NCI-H1417 (cell line): ENCODE results near the gene WNT3.

ENCODE experiments used
- DNase-seq, 3 experiments: peaks; one replicate each; lab custom pipeline; 2025; lab: John Stamatoyannopoulos, UW

The WNT3 gene

DNA sequence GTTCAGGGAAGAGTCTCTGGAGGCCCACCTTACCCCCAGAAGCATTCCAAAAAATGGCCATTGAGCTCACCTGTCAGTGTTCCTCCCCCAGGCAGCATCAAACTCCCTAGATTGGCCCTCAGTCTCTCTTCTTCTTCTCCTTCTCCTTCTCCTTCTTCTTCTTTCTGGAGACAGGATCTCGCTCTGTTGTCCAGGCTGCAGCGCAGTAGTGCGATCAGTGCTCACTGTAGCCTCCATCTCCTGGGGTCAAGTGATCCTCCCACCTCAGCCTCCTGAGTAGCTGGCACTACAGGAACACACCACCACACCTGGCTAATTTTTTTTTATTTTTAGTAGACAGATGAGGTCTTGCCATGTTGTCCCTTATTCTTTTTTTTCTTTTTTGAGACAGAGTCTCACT, 16.4 kb upstream of the WNT3 start:
- DNase-seq: no peak

DNA sequence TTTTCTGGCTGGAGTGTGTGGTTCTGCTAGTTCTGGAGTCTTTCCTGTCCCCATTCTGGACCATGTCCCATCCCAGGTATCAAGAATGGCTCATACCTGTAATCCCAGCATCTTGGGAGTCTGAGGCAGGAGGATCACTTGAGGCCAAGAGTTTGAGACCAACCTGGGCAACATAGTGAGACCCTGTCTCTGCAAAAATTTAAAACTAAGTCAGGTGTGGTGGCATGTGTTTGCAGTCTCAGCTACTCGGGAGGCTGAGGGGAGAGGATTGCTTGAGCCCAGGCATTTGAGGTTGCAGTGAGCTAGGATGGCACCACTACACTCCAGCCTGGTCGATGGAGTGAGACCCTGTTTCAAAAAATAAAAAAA, 15.3 kb upstream of the WNT3 start:
- no peak for DNase-seq

DNA sequence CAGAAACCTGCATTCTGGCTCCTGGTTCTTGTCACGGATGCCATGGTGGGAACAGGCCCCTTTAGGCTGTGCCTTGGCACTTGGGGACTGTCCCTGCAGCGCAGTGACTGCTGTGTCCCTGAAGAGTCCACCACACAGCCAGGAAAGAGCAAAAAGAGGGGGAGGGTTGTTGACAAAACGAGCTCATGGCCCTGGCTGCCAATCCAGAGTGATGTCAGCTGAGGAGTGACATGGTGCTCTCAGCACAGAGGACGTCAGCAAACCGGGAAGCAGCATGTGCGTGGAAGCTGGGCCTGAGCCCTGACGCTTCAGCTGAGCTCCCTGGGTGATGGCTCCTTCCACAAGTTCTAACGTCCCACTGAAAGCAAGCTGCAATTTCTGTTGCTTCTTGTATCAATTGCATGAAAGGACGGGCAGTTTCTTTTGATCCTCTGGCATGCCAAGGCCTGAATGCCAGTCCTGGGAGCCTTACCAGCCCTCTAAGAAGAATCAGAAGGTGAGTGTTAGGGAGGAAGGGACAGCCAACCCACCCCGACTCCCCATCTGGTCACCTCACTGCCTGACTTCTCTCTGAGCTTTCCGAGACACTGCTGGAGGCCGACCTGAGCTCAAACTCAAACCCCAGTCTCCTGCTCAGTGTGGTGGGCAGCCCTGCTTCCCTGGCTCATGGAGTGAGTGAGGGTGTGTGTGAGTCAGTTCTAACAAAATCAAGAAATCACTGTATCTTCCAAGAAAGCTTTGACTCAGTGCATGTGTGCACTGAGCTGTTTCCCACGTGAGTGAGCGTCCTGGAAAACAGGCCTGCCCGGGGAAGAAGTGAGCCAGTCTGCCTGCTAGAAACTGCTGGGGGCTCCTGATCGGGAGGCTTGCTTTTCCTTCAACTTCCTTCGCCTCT, 14.7 kb upstream of the WNT3 start:
- peak in 2 of 3 experiments; percentile 13 to 53 for DNase-seq

DNA sequence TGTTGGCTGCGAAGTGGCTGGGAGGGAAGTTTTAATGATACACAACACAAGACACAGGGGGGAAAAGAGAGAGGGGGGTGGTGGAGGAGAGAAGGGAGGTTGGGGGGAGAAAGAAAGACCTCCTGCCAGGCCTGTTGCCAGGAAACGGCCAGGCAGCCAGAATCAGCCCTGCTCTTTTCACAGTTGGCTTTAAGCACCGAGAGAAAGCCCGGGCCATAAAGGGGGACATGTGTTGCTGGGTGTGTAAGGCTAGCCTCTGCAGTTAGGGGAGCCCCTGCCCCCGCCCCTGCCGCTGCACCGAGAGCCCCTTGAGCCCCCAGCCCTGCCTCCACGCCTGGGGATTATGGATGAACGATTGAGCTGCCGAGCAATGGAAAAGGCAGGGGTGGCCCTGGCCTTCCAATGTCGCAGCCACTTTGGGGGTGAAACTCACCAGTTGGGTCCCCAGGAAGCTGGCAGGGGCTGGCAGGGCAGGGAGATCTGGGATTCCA, 13.9 kb upstream of the WNT3 start:
- DNase-seq: peak in 2 of 3 experiments; percentile 24 to 56

DNA sequence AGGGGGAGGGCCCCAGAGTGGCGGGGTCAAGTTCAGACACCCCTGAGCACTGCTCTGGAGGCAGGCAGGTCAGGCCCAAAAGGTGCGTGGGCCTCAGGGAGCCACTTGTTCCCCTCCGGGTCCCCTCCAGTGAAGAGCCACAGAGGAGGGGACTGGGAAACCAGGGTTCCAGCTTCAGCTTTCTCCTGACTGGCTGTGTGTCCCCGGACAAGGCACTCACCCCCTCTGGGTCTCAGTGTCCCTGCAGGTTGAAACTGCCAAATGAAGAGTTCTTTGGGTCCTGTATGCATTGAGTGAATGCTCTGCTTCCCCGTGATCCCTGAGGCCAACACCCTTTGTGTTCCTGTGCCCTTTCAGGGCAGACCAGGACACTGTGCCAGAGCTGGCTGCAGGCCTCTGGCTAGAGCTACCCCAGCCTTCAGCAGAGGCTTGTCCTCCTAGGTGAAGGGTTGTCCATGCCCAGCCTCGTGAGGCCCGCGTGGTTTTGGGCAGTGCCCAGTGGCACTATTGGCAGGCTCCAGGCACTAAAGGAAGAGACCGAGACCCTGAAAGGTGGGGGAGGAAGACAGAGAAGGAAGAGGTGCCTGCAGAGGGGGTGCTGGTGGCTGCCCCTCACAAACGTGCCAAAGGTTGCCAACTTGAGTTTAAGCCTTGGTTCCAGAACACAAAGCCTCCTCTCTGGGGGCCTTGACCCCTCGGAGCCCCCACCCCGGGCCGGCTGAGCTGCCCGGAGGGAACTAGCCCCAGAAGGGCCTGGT, 13.3 kb upstream of the WNT3 start:
- DNase-seq: no peak

DNA sequence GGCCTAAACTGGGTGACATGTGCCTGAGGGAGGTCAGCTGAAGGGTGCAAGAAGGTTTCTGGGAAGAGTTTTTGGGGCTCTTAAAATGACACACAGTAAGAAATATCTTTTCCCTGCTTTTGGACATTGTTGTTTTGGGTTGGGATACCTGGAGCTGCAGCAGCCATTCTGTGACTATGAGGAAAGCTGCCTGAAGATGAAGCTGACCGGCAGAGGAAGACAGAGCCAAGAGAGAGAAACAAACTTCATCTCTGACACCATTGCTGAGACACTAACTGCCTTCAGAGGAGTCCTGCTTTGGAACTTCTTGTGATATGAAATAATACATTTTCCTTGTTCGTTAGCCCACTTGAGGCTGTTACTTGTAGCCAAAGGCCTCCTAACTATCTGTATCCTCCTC, 8.8 kb upstream of the WNT3 start:
- no peak for DNase-seq

DNA sequence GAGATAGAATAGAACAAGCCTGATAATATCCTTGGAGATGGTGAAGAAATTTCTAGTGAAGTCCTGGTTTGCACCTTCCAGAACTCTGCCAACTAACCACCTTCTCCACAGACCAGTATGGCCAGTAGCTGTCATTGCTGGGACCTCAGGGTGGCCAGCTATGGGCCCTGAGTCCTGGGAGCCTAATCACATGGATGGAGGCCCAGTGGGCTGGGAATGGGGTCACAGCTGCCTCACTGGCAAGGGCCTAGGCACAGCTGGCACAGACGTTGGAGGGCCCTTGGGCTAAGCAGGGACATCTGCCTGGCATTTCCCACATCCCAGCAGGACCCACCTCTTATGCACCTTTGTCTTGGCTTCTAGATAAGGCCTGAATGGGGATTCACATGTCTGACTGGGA, 7.6 kb upstream of the WNT3 start:
- DNase-seq: no peak

DNA sequence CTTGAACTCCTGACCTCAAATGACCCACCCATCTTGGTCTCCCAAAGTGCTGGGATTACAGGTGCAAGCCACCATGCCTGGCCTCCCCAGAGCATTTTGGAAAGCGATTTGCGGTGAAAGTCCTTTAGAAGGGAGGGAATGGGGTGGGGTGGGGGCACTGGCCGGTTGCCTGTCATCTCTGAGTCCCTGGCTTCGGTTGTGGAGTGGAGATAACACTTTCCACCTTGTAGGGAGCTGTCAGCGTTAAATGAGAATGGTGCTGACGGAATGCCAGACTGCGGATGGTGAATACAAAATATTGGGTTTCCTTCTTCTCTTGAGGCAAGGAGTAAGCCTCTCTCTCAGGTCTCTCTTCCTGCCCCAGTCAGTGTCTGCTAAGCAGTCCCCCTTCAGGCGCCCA, 5.2 kb upstream of the WNT3 start:
- DNase-seq: no peak

DNA sequence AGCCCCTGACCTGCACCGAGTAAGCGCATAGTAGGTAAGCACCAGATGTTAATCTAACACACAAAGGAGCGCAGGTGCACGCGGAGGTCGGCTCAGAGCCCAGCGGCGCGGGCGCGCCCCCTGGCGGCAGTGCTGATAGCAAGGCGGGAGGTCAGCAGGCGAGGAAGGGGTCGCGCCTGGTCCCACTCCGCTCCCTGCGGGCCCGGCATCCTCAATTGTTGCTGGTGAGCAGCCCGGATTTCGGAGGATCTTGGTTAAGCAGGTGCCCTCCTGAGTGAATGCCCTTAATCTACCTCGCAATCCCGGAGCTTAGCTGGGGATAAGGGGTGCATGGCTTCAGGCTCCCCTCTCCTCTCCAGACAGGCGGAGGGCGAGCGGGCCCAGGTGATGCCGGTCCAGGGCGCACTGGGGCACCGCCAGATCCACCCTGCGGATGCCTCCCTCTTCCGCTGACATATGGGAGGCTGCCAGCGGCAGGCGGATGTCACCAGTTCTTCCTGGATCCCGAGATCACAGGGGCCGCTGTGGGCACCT, 4.0 kb upstream of the WNT3 start:
- no peak for DNase-seq

DNA sequence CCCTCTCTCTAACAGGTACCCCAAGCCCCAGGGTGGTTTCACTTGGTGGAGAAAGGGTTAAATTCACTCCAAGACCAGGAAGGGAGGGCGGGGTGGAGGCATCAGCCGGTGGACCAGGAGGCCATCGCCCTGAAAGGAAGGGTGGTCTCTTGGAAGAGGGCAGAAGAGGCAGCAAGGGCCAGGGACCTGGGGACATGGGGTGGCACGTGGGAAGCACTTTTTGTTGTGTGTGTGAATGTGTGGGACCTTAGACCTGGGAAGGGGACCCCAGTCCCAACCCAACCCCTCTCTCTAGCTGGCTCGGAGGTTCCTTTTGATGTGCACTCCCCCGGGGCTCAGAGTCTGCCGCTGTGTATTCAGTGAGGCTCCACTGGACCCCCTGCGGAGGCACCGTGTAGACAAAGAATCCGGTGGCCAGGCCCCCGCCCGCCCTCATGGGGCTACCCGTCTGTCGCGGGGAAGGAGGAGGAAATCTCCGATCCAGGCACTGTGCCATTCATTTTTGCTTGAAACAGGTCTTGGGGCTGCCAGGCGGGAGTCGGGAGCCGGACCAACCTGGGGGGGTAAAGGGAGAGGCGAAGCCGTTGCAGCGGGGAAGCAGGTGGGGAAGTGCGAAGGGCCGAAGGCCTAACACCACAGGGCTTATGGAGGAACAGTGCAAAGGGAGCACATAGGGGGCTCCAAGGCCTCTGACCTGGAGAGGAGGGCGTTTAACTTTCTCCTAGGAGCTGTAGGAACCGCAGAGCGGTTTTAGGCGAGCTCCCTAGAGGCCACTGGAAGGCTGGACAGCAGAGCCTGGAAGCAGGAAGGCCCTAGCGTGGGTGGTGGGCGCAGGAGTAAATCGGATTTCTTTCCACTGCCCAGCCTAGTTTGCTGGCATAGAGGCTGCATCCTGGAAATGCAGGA, 3.2 kb upstream of the WNT3 start:
- DNase-seq: no peak

DNA sequence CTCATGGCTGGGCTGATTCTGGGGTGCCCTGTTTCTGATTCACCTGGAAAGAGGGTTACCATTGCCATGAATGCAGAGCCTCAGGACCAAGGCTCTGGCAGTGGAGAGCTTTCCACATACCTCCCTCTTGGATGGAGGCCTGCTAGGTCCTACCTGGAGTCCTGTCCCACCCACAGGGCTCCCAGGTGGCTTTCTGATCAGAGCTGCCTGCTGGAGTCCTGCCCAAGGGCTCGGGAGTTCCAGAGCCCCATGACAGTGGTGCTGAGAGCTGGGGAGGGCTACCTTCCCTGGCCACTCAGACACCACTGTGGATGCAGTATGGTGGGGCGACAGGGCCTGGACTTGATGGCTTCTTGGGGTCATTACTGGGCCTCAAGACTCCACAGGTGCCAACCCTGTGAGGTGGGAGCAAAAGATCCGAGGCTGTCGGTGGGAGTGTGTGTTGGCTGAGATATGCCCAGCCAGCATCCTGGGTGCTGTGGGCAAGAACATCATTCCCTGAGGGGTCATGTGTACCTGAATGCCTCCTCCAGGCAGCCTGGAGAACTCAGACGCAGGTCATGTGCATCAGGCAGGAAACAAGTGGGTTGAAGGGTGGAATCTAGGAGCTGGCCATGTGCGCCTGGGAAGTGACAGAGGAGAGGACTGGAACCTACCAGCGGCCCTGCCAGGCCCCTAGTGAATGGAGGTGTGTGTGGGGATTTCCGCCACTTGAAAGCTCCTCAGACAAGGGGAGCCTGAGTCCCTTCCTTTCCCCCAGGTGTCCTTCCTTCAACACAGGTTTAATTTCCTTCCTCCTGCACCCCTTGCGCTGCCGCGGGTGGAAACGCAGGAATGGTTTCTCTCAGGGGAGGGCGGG, 2.3 kb upstream of the WNT3 start:
- DNase-seq: no peak

DNA sequence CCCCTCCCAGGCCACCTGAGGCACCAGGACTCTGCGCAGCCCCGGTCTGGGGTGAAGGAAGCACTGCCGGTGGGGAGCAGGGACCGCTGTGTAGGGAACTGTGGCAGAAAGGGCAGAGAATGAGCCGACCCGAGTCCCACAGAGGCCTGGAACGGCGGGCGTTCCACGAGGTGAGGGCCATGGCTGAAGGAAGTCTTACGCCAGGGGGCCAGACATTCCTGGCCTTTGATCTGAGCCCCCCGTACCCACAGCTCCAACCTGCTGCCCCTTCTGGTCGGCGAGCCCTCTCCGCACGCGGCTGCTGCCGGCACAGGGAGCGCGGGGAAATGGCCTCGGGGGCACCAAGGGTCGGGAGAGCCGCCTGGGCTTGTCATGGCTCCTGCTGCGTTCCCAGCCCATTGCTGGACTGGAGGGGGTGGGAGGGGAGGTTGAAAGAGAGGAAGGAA, 1.4 kb upstream of the WNT3 start:
- DNase-seq: no peak

DNA sequence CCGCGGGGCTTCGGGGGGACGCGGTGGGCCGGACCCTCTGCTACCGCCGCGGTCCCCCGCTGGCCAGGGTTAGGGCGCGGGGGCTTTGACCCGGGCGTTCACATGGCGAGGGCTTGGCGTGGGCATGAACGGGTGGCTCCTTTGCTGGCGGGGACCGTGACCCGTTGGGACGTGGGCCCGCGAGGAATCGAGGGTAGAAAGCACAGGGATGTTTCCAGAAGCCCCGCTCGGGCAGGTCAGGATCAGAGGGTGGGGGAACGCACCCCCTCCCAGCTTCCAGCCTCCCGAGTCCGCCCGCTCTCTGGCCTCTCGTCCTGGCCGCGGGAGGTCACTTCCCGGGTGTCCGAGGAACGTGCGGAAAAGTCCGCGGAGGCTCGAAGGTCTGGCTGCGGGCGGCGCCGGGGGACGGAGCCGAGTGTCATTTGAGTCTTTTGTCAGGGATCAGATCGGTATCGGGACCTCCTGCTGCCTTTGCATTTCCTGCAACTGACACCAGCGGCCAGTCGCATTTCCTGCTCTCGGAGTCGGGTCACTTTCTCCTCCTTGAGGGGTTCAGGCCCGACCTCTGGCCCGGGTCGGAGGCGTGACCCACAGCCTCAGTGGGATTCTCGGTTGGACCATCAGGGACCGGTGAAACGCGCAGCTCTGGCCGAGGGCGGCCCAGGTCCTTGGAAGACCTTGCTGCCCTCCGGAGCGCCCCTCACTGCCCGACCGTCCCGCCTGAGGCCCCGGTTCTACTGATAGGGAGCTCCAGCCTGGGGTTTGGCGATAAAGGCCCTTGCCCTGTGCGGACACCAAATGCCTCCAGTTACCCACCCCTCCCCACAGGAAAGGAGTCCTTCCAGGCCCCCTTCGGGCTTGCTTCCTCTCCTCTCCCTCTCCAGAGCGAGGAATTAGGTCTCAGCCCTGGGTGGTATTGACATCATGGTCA, 702 bp upstream of the WNT3 start:
- DNase-seq: peak in 2 of 3 experiments; percentile 16 to 38

DNA sequence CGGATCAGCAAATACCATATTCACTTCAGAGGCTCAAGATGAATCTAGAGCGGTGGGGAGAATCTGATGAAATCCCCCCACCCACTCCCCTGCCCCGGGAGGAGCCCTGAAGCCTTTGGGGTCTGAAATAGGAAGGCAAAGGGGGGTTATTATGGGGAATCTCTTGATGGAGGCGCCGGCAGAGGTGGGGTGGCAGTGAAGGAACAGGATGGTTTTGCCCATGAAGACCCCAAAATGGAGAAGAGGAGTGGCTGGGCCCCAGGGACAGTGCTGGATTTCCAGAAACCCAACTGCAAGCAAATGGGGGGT, 637 bp downstream of the WNT3 start:
- DNase-seq: no peak

DNA sequence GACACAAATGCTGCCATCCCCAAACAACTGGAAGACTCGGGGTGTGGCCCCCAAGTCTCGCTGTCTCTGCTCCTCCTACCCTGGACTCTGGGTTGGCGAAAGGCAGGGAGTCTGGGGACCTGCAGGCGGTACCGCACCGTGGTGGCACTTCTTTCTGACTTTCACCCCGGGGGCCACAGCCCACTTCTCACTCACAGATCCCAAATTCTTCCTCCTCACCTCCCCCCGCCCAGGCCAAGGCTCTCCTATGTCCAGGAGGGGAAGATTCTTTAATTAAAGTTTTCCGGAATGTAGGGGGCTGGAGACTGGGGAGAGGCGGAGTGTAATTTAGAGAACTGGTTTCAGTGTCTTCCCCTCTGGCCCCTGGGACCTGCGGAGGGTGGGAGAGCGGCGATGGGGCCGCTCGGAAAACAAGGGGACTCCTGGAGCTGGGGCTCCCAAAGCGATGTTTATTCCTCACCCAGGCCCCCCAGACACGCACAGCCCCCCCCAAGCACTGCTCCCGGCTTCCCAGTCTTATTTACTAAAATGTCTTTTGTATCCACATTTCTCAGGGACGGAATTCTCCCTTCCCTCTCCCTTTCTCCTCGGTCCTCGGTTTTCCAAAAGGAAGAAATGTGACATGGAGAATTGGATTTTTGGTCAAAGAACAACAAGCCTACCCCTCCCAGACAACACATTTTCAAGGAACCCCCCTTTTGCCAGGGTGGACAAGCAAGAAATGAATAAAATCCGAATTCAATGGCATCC, 1.2 kb downstream of the WNT3 start:
- no peak for DNase-seq

DNA sequence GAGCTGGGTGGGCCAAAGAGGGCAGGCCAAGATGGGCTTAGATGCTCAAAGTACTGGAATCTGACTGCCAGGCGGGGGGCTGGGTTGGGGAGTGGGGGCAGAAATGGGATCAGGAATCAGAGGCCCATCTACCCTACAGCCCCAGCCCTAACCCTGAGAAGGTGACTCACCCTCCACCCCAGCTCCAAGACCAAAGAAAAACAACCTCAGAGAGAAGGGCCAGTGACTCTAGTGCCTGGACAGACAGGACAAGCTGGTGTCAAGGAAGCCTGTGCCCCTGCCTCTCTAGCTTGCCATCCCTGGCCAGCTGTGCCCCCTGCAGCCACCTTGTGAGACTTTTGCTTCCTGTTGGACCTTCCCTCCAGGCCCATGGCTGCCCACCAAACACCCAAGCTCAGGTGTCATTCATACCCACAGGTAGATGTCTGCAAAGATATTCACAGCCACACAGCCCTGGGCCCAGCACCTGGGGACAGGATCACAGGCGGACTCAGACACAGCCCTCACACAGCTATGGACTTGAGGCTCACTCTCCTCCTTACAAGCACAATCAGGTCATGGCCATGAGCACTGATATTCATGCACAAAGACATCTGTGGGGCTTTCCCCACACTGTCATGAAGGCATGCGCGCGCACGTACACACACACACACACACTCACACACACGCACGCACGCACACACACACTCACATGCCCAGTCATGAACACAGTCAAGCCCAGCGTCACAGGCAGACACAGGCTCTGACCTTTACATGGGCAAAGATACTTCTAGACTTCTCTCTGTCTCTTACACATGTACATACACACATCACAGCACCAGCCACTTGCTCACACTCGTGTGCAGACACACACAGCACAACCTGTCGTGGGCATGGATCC, 2.8 kb downstream of the WNT3 start:
- no peak for DNase-seq

DNA sequence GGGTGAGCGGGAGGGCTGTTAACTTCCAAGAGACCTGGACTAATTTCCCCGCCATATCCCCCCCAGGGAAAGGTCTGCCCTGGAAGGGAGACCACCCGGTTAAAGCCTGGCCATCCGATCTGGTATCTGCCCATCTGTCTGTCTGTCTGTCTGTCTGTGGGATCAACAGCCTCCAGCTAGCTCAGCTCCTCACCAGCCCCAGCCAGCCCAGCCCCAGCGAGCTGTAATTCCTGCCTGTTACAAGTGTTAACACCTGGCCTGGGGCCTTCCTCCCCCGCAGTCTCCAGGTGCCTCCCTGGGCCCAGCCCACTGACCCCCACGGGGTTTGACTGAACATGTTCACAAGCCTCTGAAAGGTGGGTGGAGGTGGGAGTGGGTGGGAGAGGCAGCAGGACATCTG, 4.0 kb downstream of the WNT3 start:
- no peak for DNase-seq

DNA sequence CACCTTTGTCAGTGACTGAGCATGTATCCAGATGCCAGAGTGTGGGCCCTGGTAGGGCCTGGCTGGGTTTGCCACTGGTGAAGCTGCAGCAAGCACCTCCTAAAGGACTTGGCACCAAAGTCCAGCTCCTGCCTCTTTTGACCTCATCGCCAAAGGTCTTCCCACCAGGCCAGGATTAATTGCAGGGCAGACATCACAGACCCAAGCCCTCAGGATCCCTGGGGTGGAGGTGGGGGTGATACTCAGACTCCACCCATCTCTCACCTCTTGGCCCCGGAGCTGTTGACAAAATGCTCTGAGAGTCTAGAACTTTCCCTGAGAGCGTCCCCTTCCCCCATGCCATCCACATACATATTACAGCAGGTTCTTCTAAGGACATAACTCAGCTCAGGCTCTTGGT, 4.6 kb downstream of the WNT3 start:
- no peak for DNase-seq
